ENCODE data around the gene DOCK9. TPM values are rescaled to one million over a fixed set of nuclear protein-coding genes. Genes with fewer than 3 reads are reported as not detected.

DOCK9 gene
- total RNA-seq, 1 experiment from 2014 or later, result 4.5 TPM

DNA sequence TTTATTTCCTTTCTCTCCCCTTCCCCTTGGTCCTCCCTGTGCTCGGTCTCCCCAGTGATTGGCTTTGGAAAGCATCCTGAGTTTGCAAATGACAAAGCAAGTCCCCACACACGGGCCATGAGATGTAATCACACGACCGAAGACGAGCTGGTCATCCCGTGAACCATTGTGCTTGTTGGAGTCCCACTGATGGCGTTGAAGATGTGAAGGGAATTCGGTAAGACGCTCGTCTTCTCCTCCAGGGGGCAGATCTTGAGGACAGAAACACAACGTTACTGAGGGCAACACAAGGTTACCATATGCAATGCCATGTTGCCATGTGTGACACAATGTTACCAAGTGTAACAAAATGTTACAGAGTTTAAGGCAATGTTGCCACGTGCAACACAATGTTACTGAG lies 183.4 kb downstream of the DOCK9 start:
- Histone ChIP-seq H3K36me3 (ENCODE audit: insufficient read depth, low read length, poor library complexity, severe bottlenecking) (no peaks in the 10 kb centered on the region), H3K9me3 (ENCODE audit: low read depth, low read length, poor library complexity, severe bottlenecking) (no peaks in the 10 kb centered on the region), H3K27me3 (replicated peaks; ENCODE audit: insufficient read depth, low read depth, low read length, poor library complexity) (no peaks in the 10 kb centered on the region), H3K4me3 (ENCODE audit: low read depth, low read length, poor library complexity, severe bottlenecking) (no peak overlapping the region), H3K27ac (ENCODE audit: low read depth, low read length, poor library complexity, severe bottlenecking) (no peak overlapping the region), H3K4me1 (ENCODE audit: insufficient read depth, low read length, poor library complexity, severe bottlenecking) (peaks cover 3% of the 10 kb centered on the region)
- no peak for DNase-seq (ENCODE audit: low spot score)
- CTCF ChIA-PET, result no interaction called here
- no peak for TF ChIP-seq EZH2 (IDR thresholded peaks at IDR 0.05; ENCODE audit: borderline replicate concordance, low read depth, low read length, poor library complexity, severe bottlenecking)
- TF ChIP-seq, protein P1, sequence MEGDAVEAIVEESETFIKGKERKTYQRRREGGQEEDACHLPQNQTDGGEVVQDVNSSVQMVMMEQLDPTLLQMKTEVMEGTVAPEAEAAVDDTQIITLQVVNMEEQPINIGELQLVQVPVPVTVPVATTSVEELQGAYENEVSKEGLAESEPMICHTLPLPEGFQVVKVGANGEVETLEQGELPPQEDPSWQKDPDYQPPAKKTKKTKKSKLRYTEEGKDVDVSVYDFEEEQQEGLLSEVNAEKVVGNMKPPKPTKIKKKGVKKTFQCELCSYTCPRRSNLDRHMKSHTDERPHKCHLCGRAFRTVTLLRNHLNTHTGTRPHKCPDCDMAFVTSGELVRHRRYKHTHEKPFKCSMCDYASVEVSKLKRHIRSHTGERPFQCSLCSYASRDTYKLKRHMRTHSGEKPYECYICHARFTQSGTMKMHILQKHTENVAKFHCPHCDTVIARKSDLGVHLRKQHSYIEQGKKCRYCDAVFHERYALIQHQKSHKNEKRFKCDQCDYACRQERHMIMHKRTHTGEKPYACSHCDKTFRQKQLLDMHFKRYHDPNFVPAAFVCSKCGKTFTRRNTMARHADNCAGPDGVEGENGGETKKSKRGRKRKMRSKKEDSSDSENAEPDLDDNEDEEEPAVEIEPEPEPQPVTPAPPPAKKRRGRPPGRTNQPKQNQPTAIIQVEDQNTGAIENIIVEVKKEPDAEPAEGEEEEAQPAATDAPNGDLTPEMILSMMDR (conservative IDR thresholded peaks at IDR 0.05; ENCODE audit: low read depth, low read length), result peak; percentile 37; the same call in 1 of the 2 replicates
- no TSS peak for BruUV-seq (replicated peaks)
- POLR2A ChIA-PET (ENCODE audit: low non-redundant PET), result no interaction called here
- intact Hi-C loops (cut with micrococcal nuclease; ENCODE audit: unreplicated experiment), result no loop called here

DNA sequence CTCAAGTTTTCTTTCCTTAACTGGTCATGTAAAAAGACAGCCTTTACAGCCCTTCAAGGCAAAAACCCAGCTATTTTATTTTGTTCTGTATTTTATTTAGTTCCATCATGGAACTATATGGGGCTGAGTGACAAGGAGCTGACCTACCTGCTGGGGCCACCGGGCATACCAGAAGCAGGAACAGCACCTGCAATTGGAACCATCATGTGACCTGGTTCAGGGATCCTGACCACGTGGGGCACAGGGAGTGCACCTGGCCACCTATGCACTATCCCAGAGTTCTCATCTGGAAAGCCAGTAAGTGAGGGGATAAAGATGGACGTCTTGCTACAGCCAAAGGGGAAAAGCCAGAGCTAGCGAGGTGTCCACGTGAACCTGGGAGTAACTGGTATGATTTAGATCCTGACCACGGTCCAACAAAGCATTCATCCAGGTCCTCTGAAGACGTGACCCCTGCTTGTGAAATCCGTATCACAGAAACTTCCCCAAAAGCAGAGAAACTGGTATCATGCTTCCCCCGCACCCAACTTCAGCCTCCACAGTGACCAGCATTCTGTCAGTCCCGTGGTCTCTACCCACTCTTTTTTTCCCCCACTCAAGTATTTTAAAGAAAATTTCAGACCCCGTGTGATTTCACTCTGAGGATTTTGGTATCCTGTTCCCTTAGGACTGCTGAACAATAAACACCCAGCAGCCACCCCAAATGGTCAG lies 184.9 kb downstream of the DOCK9 start:
- Histone ChIP-seq H3K4me1 (ENCODE audit: insufficient read depth, low read length, poor library complexity, severe bottlenecking) (no peaks in the 10 kb centered on the region), H3K27ac (ENCODE audit: low read depth, low read length, poor library complexity, severe bottlenecking) (no peak overlapping the region), H3K4me3 (ENCODE audit: low read depth, low read length, poor library complexity, severe bottlenecking) (no peak overlapping the region), H3K27me3 (replicated peaks; ENCODE audit: insufficient read depth, low read depth, low read length, poor library complexity) (no peaks in the 10 kb centered on the region), H3K36me3 (ENCODE audit: insufficient read depth, low read length, poor library complexity, severe bottlenecking) (no peaks in the 10 kb centered on the region), H3K9me3 (ENCODE audit: low read depth, low read length, poor library complexity, severe bottlenecking) (no peaks in the 10 kb centered on the region)
- intact Hi-C loops (cut with micrococcal nuclease; ENCODE audit: unreplicated experiment), result no loop called here
- POLR2A ChIA-PET (ENCODE audit: low non-redundant PET), result no interaction called here
- TF ChIP-seq, protein P1 (conservative IDR thresholded peaks at IDR 0.05; ENCODE audit: low read depth, low read length), result no peak
- no peak for TF ChIP-seq EZH2 (IDR thresholded peaks at IDR 0.05; ENCODE audit: borderline replicate concordance, low read depth, low read length, poor library complexity, severe bottlenecking)
- DNase-seq (ENCODE audit: low spot score), result no peak
- CTCF ChIA-PET, result no interaction called here
- no TSS peak for BruUV-seq (replicated peaks)

DNA sequence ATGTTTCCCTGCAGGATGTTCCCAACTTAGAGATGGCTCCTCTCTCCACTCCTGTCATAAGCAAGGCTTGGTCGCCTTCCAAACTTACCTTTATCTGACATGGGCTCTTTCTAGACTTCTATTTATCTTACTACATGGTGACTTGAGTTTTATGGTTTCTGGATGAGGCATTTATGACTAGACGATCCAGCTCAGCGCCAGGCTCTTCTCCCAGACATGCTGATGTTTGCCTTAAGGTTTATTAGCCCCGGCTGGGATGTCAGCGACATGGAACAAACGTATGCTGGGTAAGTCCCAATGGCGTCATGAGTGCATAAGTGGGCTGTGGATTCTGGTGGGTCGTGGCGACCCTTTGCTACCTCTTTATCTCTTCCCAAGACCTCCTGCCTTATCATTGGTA lies 185.5 kb downstream of the DOCK9 start:
- DNase-seq (ENCODE audit: low spot score), result no peak
- TF ChIP-seq EZH2 (IDR thresholded peaks at IDR 0.05; ENCODE audit: borderline replicate concordance, low read depth, low read length, poor library complexity, severe bottlenecking), result no peak
- TF ChIP-seq, protein P1 (conservative IDR thresholded peaks at IDR 0.05; ENCODE audit: low read depth, low read length), result no peak
- ChIA-PET POLR2A (ENCODE audit: low non-redundant PET) (no interaction called here), CTCF (no interaction called here)
- no TSS peak for BruUV-seq (replicated peaks)
- Histone ChIP-seq H3K4me3 (ENCODE audit: low read depth, low read length, poor library complexity, severe bottlenecking) (no peak overlapping the region), H3K4me1 (ENCODE audit: insufficient read depth, low read length, poor library complexity, severe bottlenecking) (no peaks in the 10 kb centered on the region), H3K27me3 (replicated peaks; ENCODE audit: insufficient read depth, low read depth, low read length, poor library complexity) (no peaks in the 10 kb centered on the region), H3K36me3 (ENCODE audit: insufficient read depth, low read length, poor library complexity, severe bottlenecking) (no peaks in the 10 kb centered on the region), H3K9me3 (ENCODE audit: low read depth, low read length, poor library complexity, severe bottlenecking) (no peaks in the 10 kb centered on the region), H3K27ac (ENCODE audit: low read depth, low read length, poor library complexity, severe bottlenecking) (no peak overlapping the region)
- intact Hi-C loops (cut with micrococcal nuclease; ENCODE audit: unreplicated experiment), result no loop called here

Measured in A673 (cell line).